Upper lobe of right lung (tissue), 1 donor: ENCODE measurements around the gene SRSF3. TPM values are rescaled to one million over a fixed set of nuclear protein-coding genes. Genes with fewer than 3 reads are reported as not detected.
A peak's percentile ranks its signal among the peaks of the same experiment; 100 is the strongest.

Experiments
- ATAC-seq: fragments of 200-7000 bp; cut with Tn5 transposase; one replicate; pipeline ENCODE4 v1.9.1; 2020; ENCODE audit warnings: mild to moderate bottlenecking, moderate library complexity
- DNase-seq: peaks from one replicate; pipeline ENCODE4 v3.0.0-alpha.2; 2020
- H3K27ac ChIP-seq: fragments of 200-600 bp; one replicate; pipeline ENCODE4 v1.8.0; 2022
- H3K27me3 ChIP-seq: fragments of 200-600 bp; one replicate; pipeline ENCODE4 v1.8.0; 2022; ENCODE audit warnings: mild to moderate bottlenecking
- H3K36me3 ChIP-seq: fragments of 200-600 bp; one replicate; pipeline ENCODE4 v1.8.0; 2022
- H3K4me1 ChIP-seq: fragments of 200-600 bp; one replicate; pipeline ENCODE4 v1.8.0; 2022
- H3K4me3 ChIP-seq: fragments of 200-600 bp; one replicate; pipeline ENCODE4 v1.8.0; 2022; ENCODE audit warnings: mild to moderate bottlenecking
- H3K9me3 ChIP-seq: fragments of 200-600 bp; one replicate; pipeline ENCODE4 v1.8.0; 2022
- intact Hi-C: fragments of 100-400 bp; cut with DNase I; formaldehyde crosslinking; loops from one replicate; pipeline ENCODE4 v1.11.0; 2022
- total RNA-seq: library from RNA; stranded (reverse); fragmentation: NEBNext Ultra II Directional; extraction: Animal tissue kit (Norgen Biotek cat#: 25700); gene quantifications from one replicate; pipeline ENCODE4 v1.2.1, GENCODE V29; 2021
- TF ChIP-seq, protein P1 (sequence below): fragments of 200-600 bp; IDR thresholded peaks from one replicate; pipeline ENCODE4 v1.8.0; 2022; ENCODE audit warnings: antibody characterized with exemption
- donor health status: DM: no; HTN: yes; CAD: no; lungs with severe emphysema.

Gene SRSF3
- total RNA-seq, 1 donor from 2014 or later = 169 TPM

DNA sequence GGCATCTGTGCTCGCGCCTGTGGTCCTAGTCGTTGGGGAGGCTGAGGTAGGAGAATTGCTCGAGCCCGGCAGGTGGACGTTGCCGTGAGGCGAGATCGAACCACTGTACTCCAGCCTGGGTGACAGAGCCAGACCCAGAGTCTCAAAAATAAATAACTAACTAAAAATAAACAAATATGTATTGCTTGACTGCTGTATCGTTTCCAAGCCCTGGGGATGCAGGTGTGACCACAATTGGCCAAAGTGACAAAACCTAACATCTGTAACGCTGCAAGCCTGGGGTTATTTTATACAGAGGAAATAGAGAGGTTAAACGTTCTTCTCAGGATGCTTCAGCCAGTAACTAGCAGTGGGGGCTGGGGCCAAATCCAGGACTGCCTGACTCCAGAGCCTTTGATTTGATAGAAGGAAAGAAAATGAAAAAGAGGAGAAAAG lies 1.9 kb upstream of the SRSF3 start:
- no peak overlapping the region for H3K27ac ChIP-seq
- DNase-seq = no peak
- intact Hi-C loops = no loop called here

DNA sequence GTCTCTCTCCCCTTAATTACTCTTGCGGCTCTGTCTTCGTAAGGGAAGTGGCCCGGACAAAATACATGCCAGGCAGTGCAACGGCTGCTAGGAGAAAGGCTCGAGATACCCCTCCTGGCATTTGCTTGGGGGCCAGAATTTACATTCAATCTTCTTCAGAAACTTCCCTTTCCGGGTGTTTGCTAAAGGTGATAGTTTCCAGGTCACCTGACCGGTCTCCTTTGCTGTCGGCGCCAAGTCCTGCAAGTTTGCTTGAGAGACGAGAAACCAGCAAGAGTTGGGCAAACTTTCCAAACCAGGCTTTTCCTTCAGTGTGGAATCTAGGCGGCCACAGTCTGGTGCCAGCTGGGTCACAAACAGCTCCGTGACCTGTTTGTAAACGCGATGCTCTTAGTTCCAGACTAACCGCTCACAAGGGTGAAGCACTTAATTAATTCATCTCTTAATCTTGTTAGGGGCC lies 563 bp upstream of the SRSF3 start:
- intact Hi-C loops = no loop called here
- DNase-seq (peak; percentile 79), ATAC-seq (peak; percentile 37)
- TF ChIP-seq, protein P1, sequence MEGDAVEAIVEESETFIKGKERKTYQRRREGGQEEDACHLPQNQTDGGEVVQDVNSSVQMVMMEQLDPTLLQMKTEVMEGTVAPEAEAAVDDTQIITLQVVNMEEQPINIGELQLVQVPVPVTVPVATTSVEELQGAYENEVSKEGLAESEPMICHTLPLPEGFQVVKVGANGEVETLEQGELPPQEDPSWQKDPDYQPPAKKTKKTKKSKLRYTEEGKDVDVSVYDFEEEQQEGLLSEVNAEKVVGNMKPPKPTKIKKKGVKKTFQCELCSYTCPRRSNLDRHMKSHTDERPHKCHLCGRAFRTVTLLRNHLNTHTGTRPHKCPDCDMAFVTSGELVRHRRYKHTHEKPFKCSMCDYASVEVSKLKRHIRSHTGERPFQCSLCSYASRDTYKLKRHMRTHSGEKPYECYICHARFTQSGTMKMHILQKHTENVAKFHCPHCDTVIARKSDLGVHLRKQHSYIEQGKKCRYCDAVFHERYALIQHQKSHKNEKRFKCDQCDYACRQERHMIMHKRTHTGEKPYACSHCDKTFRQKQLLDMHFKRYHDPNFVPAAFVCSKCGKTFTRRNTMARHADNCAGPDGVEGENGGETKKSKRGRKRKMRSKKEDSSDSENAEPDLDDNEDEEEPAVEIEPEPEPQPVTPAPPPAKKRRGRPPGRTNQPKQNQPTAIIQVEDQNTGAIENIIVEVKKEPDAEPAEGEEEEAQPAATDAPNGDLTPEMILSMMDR = no peak
- peak overlapping the region; percentile 99 for H3K4me3 ChIP-seq
- no peaks in the 10 kb centered on the region for H3K27me3 ChIP-seq
- H3K27ac ChIP-seq = peak overlapping the region; percentile 100
- peaks cover 22% of the 10 kb centered on the region for H3K36me3 ChIP-seq
- H3K4me1 ChIP-seq = peaks cover 16% of the 10 kb centered on the region
- no peaks in the 10 kb centered on the region for H3K9me3 ChIP-seq

More for the DNA sequence above, 1.9 kb upstream of the SRSF3 start:
- no peak for ATAC-seq
- Histone ChIP-seq H3K27me3 (no peaks in the 10 kb centered on the region), H3K9me3 (no peaks in the 10 kb centered on the region), H3K4me1 (peaks cover 3% of the 10 kb centered on the region), H3K4me3 (no peak overlapping the region), H3K36me3 (peaks cover 8% of the 10 kb centered on the region)
- TF ChIP-seq, protein P1 = no peak

DNA sequence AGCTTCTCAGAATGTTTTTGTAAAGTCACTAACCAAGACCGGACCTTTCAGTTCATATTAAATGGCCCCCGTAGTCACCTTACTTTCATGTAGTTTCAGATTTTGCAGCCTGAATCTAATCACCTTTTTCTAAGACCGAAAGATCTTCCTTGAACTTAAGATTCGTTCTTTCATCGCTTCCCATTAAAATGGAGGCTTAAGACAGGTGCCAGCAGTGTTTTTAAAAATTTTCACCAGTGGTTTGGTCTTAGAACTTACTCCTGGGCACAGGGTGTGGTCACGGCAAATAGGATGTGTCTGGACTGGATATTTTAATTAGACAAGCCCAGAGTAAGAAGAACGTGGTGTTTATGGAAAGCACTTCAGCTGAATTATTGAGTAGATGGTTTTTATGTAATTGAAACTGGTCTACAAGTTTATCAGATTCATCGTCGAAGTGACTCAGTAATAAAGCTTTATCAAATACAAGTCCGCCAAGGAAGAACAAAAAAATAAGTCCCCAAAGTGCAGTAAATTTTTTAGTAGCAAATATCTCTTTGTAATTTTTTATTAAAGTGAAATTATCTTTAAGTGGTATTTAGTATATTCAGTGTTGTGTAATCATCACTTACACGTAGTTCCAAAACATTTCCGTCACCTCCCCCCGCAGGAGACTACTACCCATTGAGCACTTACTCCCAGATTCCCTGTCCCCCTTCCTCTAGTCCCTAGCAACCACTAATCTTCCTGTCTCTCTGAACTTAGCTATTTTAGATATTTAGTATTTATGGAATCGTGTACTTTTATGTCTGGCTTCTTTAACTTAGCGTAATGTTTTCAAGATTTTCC lies 868 bp downstream of the SRSF3 start:
- H3K4me1 ChIP-seq = peaks cover 31% of the 10 kb centered on the region
- no peak for DNase-seq
- peak; percentile 38 for ATAC-seq
- H3K4me3 ChIP-seq = peak overlapping the region; percentile 99
- intact Hi-C loops = no loop called here
- H3K27me3 ChIP-seq = no peaks in the 10 kb centered on the region
- H3K27ac ChIP-seq = peak overlapping the region; percentile 100
- H3K36me3 ChIP-seq = peaks cover 36% of the 10 kb centered on the region
- TF ChIP-seq, protein P1 = no peak
- H3K9me3 ChIP-seq = no peaks in the 10 kb centered on the region

DNA sequence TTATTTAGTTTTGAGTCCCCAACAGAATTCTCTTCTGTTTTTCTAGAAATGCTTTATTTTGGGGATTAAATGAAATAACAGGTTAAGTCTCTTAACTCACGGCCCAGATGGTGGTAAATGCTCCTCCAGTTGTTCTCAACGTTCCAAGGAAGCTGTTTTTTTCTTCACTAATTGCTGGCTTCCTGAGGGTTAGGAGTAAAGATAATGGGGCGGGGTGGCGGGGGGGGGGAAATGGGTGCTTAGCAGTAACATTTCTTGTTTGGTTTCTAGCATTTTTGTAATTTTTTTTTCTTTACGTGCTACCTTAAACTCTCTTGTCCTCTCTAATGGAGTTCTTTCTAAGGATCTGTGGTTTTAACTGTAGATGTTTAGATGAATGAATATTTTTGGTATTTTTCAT lies 2.2 kb downstream of the SRSF3 start:
- ATAC-seq = no peak
- Histone ChIP-seq H3K27ac (peak overlapping the region; percentile 100), H3K27me3 (no peaks in the 10 kb centered on the region), H3K4me1 (peaks cover 44% of the 10 kb centered on the region), H3K36me3 (peaks cover 49% of the 10 kb centered on the region), H3K9me3 (no peaks in the 10 kb centered on the region), H3K4me3 (peak overlapping the region; percentile 99)
- intact Hi-C loops = no loop called here
- no peak for DNase-seq
- TF ChIP-seq, protein P1 = no peak

DNA sequence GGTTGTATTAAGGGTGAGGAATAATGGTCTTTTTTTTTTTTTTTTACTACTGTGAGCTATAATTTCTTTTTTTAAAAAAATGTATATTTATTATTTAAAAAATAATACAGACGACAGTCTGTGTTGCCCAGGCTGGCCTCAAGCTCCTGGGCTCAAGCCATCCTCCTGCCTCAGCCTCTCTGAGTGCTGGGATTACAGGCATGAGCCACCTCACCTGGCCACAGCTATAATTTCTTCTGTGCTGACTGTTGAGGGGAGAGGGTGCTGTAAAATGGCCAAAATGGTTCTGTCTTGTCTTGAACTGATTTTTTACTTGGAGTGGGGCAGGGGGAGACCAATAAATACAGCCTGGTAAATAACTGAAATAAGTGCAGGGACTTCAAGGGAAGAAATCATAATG lies 3.6 kb downstream of the SRSF3 start:
- ATAC-seq (no peak), DNase-seq (peak; percentile 19)
- peaks cover 58% of the 10 kb centered on the region for H3K4me1 ChIP-seq
- peak overlapping the region; percentile 99 for H3K4me3 ChIP-seq
- H3K9me3 ChIP-seq = no peaks in the 10 kb centered on the region
- H3K27ac ChIP-seq = no peak overlapping the region
- H3K27me3 ChIP-seq = no peaks in the 10 kb centered on the region
- peaks cover 63% of the 10 kb centered on the region for H3K36me3 ChIP-seq
- TF ChIP-seq, protein P1 = no peak
- intact Hi-C loops = no loop called here
